Loucy (cell line): ENCODE results near the gene NSD1.

Experiments
- EZH2phosphoT487 ChIP-seq: fragments of 200-600 bp; IDR thresholded peaks from 2 replicates; pipeline ENCODE4 v1.6.1; 2018; ENCODE audit warnings: antibody characterized with exemption, mild to moderate bottlenecking, moderate library complexity, borderline replicate concordance
- TF ChIP-seq, protein P1 (sequence below): fragments of 200-600 bp; sonication (generic); conservative IDR thresholded peaks from 2 replicates; pipeline ENCODE4 v1.5.1; 2014; ENCODE audit warnings: mild to moderate bottlenecking, antibody characterized with exemption, low read length

DNA sequence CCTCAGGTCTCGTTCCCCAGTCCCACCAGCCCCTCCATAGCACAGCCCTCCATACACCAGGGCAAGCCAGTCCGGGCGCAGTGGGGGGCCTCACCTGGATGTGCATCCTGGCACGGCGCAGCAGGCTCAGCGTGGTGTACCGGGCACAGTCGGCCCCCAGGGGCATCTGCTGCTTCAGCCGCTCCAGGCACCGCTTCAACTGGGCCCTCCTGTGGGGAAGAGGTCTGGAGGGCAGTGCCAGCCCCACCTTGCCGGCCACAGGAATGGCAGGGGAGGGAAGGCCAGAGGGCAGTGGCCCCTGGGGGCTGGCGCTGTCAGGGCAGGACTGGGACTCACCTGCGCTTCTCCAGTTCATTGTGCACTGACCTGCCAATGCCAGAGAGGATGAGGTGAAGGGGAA lies 176.8 kb downstream of the NSD1 start:
- TF ChIP-seq, protein P1, sequence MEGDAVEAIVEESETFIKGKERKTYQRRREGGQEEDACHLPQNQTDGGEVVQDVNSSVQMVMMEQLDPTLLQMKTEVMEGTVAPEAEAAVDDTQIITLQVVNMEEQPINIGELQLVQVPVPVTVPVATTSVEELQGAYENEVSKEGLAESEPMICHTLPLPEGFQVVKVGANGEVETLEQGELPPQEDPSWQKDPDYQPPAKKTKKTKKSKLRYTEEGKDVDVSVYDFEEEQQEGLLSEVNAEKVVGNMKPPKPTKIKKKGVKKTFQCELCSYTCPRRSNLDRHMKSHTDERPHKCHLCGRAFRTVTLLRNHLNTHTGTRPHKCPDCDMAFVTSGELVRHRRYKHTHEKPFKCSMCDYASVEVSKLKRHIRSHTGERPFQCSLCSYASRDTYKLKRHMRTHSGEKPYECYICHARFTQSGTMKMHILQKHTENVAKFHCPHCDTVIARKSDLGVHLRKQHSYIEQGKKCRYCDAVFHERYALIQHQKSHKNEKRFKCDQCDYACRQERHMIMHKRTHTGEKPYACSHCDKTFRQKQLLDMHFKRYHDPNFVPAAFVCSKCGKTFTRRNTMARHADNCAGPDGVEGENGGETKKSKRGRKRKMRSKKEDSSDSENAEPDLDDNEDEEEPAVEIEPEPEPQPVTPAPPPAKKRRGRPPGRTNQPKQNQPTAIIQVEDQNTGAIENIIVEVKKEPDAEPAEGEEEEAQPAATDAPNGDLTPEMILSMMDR, result no peak
- TF ChIP-seq EZH2phosphoT487, result no peak
